OCI-LY3 (cell line): ENCODE measurements around the gene BIRC6.

ENCODE experiments used
- CTCF ChIP-seq: fragments of 200-600, 300-600 bp; sonication (generic); IDR thresholded peaks from 2 replicates; pipeline ENCODE4 v1.5.1; 2014; ENCODE audit warnings: antibody characterized with exemption, low read length, low read depth
- EZH2phosphoT487 ChIP-seq: fragments of 200-600 bp; shearing (Covaris generic); IDR thresholded peaks from 2 replicates; pipeline ENCODE4 v1.6.1; 2018; ENCODE audit warnings: antibody characterized with exemption, mixed run types, low read depth

- TF ChIP-seq CTCF (no peak), EZH2phosphoT487 (no peak)
Observed at GRCh38 chr2:32558492-32558891, 201.7 kb downstream of the BIRC6 start.
